IMR-90 (cell line): ENCODE results near the gene ATPAF2. TPM values are rescaled to one million over a fixed set of nuclear protein-coding genes. Genes with fewer than 3 reads are reported as not detected.

Experiments
- ATAC-seq: fragments of 200-7000 bp; cut with Tn5 transposase; 2 replicates; pipeline ENCODE4 v1.9.1; 2020; ENCODE audit warnings: low read depth, mild to moderate bottlenecking, moderate library complexity
- BruUV-seq: library from RNA; stranded (reverse); fragments of 400-500 nt; replicated peaks from 2 replicates; lab custom pipeline; 2021; lab: Mats Ljungman, UMichigan
- CTCF ChIA-PET: fragments of 300-600 bp; formaldehyde crosslinking; extraction: SDS; loops from one replicate; lab custom pipeline; 2021; ENCODE audit warnings: antibody characterized with exemption; lab: Yijun Ruan, JAX
- POLR2A ChIA-PET: fragments of 300-600 bp; sonication (Branson Sonifier 250); formaldehyde crosslinking; loops from one replicate; lab custom pipeline; 2022; ENCODE audit warnings: antibody characterized with exemption; ENCODE audit not compliant: unreplicated experiment; lab: Charles Lee
- DNase-seq: peaks from one replicate; pipeline ENCODE4 v3.0.0; 2013
- H2AFZ ChIP-seq: replicated peaks from 2 replicates; pipeline ENCODE3; 2013; ENCODE audit warnings: low read length, mild to moderate bottlenecking; ENCODE audit not compliant: poor library complexity
- H2AK5ac ChIP-seq: 2 replicates; pipeline ENCODE4 v1.6.1; 2013; ENCODE audit warnings: low read depth, low read length, inconsistent platforms
- H2AK9ac ChIP-seq: replicated peaks from 2 replicates; pipeline ENCODE3; 2013; ENCODE audit warnings: mild to moderate bottlenecking, low read depth, low read length, moderate library complexity; ENCODE audit not compliant: poor library complexity
- H2BK120ac ChIP-seq: 2 replicates; pipeline ENCODE4 v1.6.1; 2013; ENCODE audit warnings: low read depth, low read length, inconsistent platforms
- H2BK15ac ChIP-seq: 3 replicates; pipeline ENCODE4 v1.6.1; 2013; ENCODE audit warnings: low read depth, low read length, inconsistent platforms
- H2BK20ac ChIP-seq: 2 replicates; pipeline ENCODE4 v1.6.1; 2013; ENCODE audit warnings: low read depth, mild to moderate bottlenecking, inconsistent platforms, low read length, moderate library complexity
- H2BK5ac ChIP-seq: 2 replicates; pipeline ENCODE4 v1.6.1; 2013; ENCODE audit warnings: mild to moderate bottlenecking, low read depth, low read length, inconsistent platforms; ENCODE audit not compliant: poor library complexity, severe bottlenecking
- H3K14ac ChIP-seq: replicated peaks from 2 replicates; pipeline ENCODE4 v1.6.1; 2013; ENCODE audit warnings: low read depth, low read length, inconsistent platforms
- H3K18ac ChIP-seq: 2 replicates; pipeline ENCODE4 v1.6.1; 2013; ENCODE audit warnings: low read depth, low read length, control low read depth
- H3K23ac ChIP-seq: 2 replicates; pipeline ENCODE4 v1.6.1; 2013; ENCODE audit warnings: low read depth, low read length, inconsistent platforms
- H3K27ac ChIP-seq: 2 replicates; pipeline ENCODE4 v1.5.1; 2013; ENCODE audit warnings: mild to moderate bottlenecking, control low read depth, low read length; ENCODE audit not compliant: insufficient read depth
- H3K27me3 ChIP-seq: 2 replicates; pipeline ENCODE4 v1.6.1; 2013; ENCODE audit warnings: low read length; ENCODE audit not compliant: control insufficient read depth, insufficient read depth
- H3K36me3 ChIP-seq: 2 replicates; pipeline ENCODE4 v1.6.1; 2013; ENCODE audit warnings: low read length, mixed read lengths; ENCODE audit not compliant: control insufficient read depth, insufficient read depth
- H3K4ac ChIP-seq: 2 replicates; pipeline ENCODE4 v1.6.1; 2013; ENCODE audit warnings: low read depth, low read length, inconsistent platforms
- H3K4me1 ChIP-seq: 2 replicates; pipeline ENCODE4 v1.6.1; 2013; ENCODE audit warnings: low read length, mixed read lengths; ENCODE audit not compliant: control insufficient read depth, insufficient read depth
- H3K4me2 ChIP-seq: 2 replicates; pipeline ENCODE4 v1.6.1; 2013; ENCODE audit warnings: low read depth, mild to moderate bottlenecking, control low read depth, low read length, moderate library complexity
- H3K4me3 ChIP-seq: 2 replicates; pipeline ENCODE4 v1.5.1; 2013; ENCODE audit warnings: low read depth, mild to moderate bottlenecking, control low read depth, low read length, moderate library complexity; ENCODE audit not compliant: insufficient read depth
- H3K56ac ChIP-seq: 2 replicates; pipeline ENCODE4 v1.6.1; 2013; ENCODE audit warnings: low read length, inconsistent platforms; ENCODE audit not compliant: insufficient read depth; ENCODE audit errors: extremely low read depth
- H3K79me1 ChIP-seq, 2 experiments: 2 replicates each; pipeline ENCODE4 v1.6.1; 2013; ENCODE audit warnings: low read length in 2 of 2, inconsistent platforms in 1 of 2, low read depth in 1 of 2
- H3K9ac ChIP-seq: 2 replicates; pipeline ENCODE4 v1.6.1; 2013; ENCODE audit warnings: low read depth, low read length, control low read depth
- H3K9me1 ChIP-seq: 2 replicates; pipeline ENCODE4 v1.6.1; 2013; ENCODE audit warnings: low read length, inconsistent platforms; ENCODE audit not compliant: insufficient read depth
- H3K9me3 ChIP-seq: 2 replicates; pipeline ENCODE4 v1.6.1; 2013; ENCODE audit warnings: low read length; ENCODE audit not compliant: control insufficient read depth, insufficient read depth
- H4K20me1 ChIP-seq: 2 replicates; pipeline ENCODE4 v1.6.1; 2013; ENCODE audit warnings: low read length, inconsistent platforms; ENCODE audit not compliant: insufficient read depth
- H4K5ac ChIP-seq: 2 replicates; pipeline ENCODE4 v1.6.1; 2013; ENCODE audit warnings: mild to moderate bottlenecking, low read depth, low read length, control low read depth
- H4K8ac ChIP-seq, 2 experiments: 2 replicates each; pipeline ENCODE4 v1.6.1; 2013; ENCODE audit warnings: low read depth in 2 of 2, low read length in 2 of 2, control low read depth in 1 of 2, inconsistent platforms in 1 of 2
- H4K91ac ChIP-seq: 2 replicates; pipeline ENCODE4 v1.6.1; 2013; ENCODE audit warnings: low read depth, low read length, inconsistent platforms; ENCODE audit not compliant: insufficient read depth
- CEBPB ChIP-seq: IDR thresholded peaks from 2 replicates; pipeline ENCODE4 v1.6.1; 2012; ENCODE audit warnings: low read depth, low read length, improper control_type of control experiment
- CHD1 ChIP-seq: IDR thresholded peaks from 2 replicates; pipeline ENCODE4 v1.6.1; 2012; ENCODE audit warnings: low read depth, low read length, improper control_type of control experiment
- CTCF ChIP-seq: conservative IDR thresholded peaks from 2 replicates; pipeline ENCODE4 v1.5.1; 2012; ENCODE audit warnings: mild to moderate bottlenecking, low read depth, low read length, improper control_type of control experiment
- FOS ChIP-seq: fragments of 150-350 bp; IDR thresholded peaks from 2 replicates; pipeline ENCODE4 v1.6.1; 2016; ENCODE audit warnings: low read depth, low read length
- MAFK ChIP-seq: IDR thresholded peaks from 2 replicates; pipeline ENCODE4 v1.6.1; 2012; ENCODE audit warnings: low read depth, low read length, improper control_type of control experiment
- MAZ ChIP-seq: IDR thresholded peaks from 2 replicates; pipeline ENCODE4 v1.6.1; 2012; ENCODE audit warnings: low read depth, mild to moderate bottlenecking, low read length, improper control_type of control experiment, moderate library complexity, borderline replicate concordance
- MXI1 ChIP-seq: IDR thresholded peaks from 2 replicates; pipeline ENCODE4 v1.6.1; 2012; ENCODE audit warnings: low read depth, mild to moderate bottlenecking, low read length, moderate library complexity, borderline replicate concordance
- NFE2L2 ChIP-seq: fragments of 150-350 bp; IDR thresholded peaks from 2 replicates; pipeline ENCODE4 v1.6.1; 2016; ENCODE audit warnings: low read depth, mild to moderate bottlenecking, low read length
- POLR2A ChIP-seq: IDR thresholded peaks from 2 replicates; pipeline ENCODE4 v1.6.1; 2012; ENCODE audit warnings: mild to moderate bottlenecking, low read depth, low read length
- RAD21 ChIP-seq: IDR thresholded peaks from 2 replicates; pipeline ENCODE4 v1.6.1; 2012; ENCODE audit warnings: low read length, improper control_type of control experiment
- RCOR1 ChIP-seq: IDR thresholded peaks from 2 replicates; pipeline ENCODE4 v1.6.1; 2012; ENCODE audit warnings: mild to moderate bottlenecking, low read length, improper control_type of control experiment; ENCODE audit not compliant: insufficient replicate concordance
- RFX5 ChIP-seq: IDR thresholded peaks from 2 replicates; pipeline ENCODE4 v1.8.0; 2012; ENCODE audit warnings: low read depth, mild to moderate bottlenecking, low read length, moderate library complexity
- SMC3 ChIP-seq: fragments of 150-350 bp; IDR thresholded peaks from 2 replicates; pipeline ENCODE4 v1.6.1; 2016; ENCODE audit warnings: low read depth, mild to moderate bottlenecking, antibody characterized with exemption, low read length, moderate library complexity
- USF2 ChIP-seq: fragments of 150-350 bp; IDR thresholded peaks from 2 replicates; pipeline ENCODE4 v1.6.1; 2017; ENCODE audit warnings: mild to moderate bottlenecking, antibody characterized with exemption, low read length, low read depth
- WGBS, 2 experiments: methylation state at CpG; one replicate each; pipeline versions ENCODE4 v1.1.5 to v1.1.7; 2013; ENCODE audit warnings: missing lambda C conversion rate in 2 of 2; ENCODE audit not compliant: insufficient read length in 1 of 2; ENCODE audit errors: extremely low coverage in 2 of 2; 5-methylcytosine and 5-hydroxymethylcytosine counted together
- dilution Hi-C: fragments of 300-500 bp; cut with HindIII; formaldehyde crosslinking; loops from one replicate; pipeline ENCODE4 v1.14.3; 2018; ENCODE audit warnings: low sequenced_read_pairs; ENCODE audit not compliant: unreplicated experiment
- in situ Hi-C: fragments of 300-500 bp; cut with MboI; formaldehyde crosslinking; loops from 3 replicates; pipeline ENCODE4 v1.14.3; 2019; ENCODE audit warnings: low sequenced_read_pairs, inconsistent platforms, mixed read lengths
- intact Hi-C: fragments of 100-400 bp; cut with micrococcal nuclease; formaldehyde crosslinking; loops from 2 replicates; pipeline ENCODE4 v1.10.0; 2022
- polyA plus RNA-seq, 3 experiments: library from polyadenylated mRNA; depleted of rRNA; stranded (reverse); fragments of >200 nt; gene quantifications; 2 replicates each; pipeline ENCODE4 v1.2.3, GENCODE V29; 2012; ENCODE audit warnings: low replicate concordance in 1 of 3
- total RNA-seq: library from RNA; depleted of rRNA; stranded (reverse); fragments of >200 nt; gene quantifications from 2 replicates; pipeline ENCODE4 v1.2.3, GENCODE V29; 2012

ATPAF2 gene
- total and polyA plus RNA-seq, 2 of the 4 experiments (the other 2 are of a cell fraction): 19.5 to 27.6 TPM

GRCh38 chr17:17982801-17983200 is 56.2 kb downstream of the ATPAF2 start:
- 100% methylated on average over 1 of the region's 9 CpGs; no CpG with 5 or more reads in 1 of the 2 experiments for WGBS, 2 experiments
- Histone ChIP-seq H3K56ac (no peak overlapping the region), H3K36me3 (no peaks in the 10 kb centered on the region), H3K4me2 (no peak overlapping the region), H4K20me1 (no peaks in the 10 kb centered on the region), H3K18ac (no peak overlapping the region), H3K9ac (no peak overlapping the region), H3K27me3 (no peaks in the 10 kb centered on the region; the same call in 1 of the 2 replicates), H3K9me1 (no peaks in the 10 kb centered on the region), H3K4ac (no peak overlapping the region), H3K14ac (no peak overlapping the region), H3K4me1 (peaks cover 2% of the 10 kb centered on the region; the same call in 1 of the 2 replicates), H3K9me3 (no peaks in the 10 kb centered on the region), H2BK120ac (no peak overlapping the region), H3K79me1 (no peaks in the 10 kb centered on the region), H2AK5ac (no peak overlapping the region), H3K4me3 (no peak overlapping the region), H2BK15ac (no peak overlapping the region), H2BK20ac (no peak overlapping the region), H3K23ac (no peak overlapping the region), H3K27ac (no peak overlapping the region), H4K91ac (no peak overlapping the region), H2BK5ac (no peak overlapping the region), H4K5ac (no peak overlapping the region), H2AK9ac (no peak overlapping the region), H4K8ac (no peak overlapping the region; a peak in 1 of 4 replicates), H2AFZ (no peak overlapping the region)
- ATAC-seq (no peak), DNase-seq (no peak)
- in situ Hi-C loops (no loop called here), dilution Hi-C loops (no loop called here), intact Hi-C loops (no loop called here)
- TF ChIP-seq MAFK: no peak
- no peak for TF ChIP-seq USF2
- no peak for TF ChIP-seq MAZ
- TF ChIP-seq NFE2L2: no peak
- no peak for TF ChIP-seq RFX5
- no peak for TF ChIP-seq POLR2A
- TF ChIP-seq CHD1: no peak
- TF ChIP-seq RCOR1: no peak
- no peak for TF ChIP-seq FOS
- no peak for TF ChIP-seq CTCF
- no peak for TF ChIP-seq SMC3
- no peak for TF ChIP-seq MXI1
- TF ChIP-seq CEBPB: no peak
- TF ChIP-seq RAD21: no peak
- POLR2A ChIA-PET: no interaction called here
- BruUV-seq: no TSS peak
- CTCF ChIA-PET: no interaction called here
